Panc1 (cell line): ENCODE measurements around the gene ETNK1.

Source experiments
- CTCF ChIP-seq: fragments of 450-650 bp; IDR thresholded peaks from 2 replicates; pipeline ENCODE4 v1.5.1; 2017; ENCODE audit warnings: mild to moderate bottlenecking
- POLR2AphosphoS5 ChIP-seq: IDR thresholded peaks from 2 replicates; pipeline ENCODE4 v1.6.1; 2012; ENCODE audit warnings: mild to moderate bottlenecking, low read depth, low read length, moderate library complexity

- TF ChIP-seq CTCF (no peak), POLR2AphosphoS5 (no peak)
Observed at GRCh38 chr12:22588817-22589216, 36.2 kb upstream of the ETNK1 start.
